IMR-90 (cell line): ENCODE results near the gene IGDCC3.

Source experiments
- CHD1 ChIP-seq: IDR thresholded peaks from 2 replicates; pipeline ENCODE4 v1.6.1; 2012; ENCODE audit warnings: low read depth, low read length, improper control_type of control experiment
- MAZ ChIP-seq: IDR thresholded peaks from 2 replicates; pipeline ENCODE4 v1.6.1; 2012; ENCODE audit warnings: low read depth, mild to moderate bottlenecking, low read length, improper control_type of control experiment, moderate library complexity, borderline replicate concordance
- MXI1 ChIP-seq: IDR thresholded peaks from 2 replicates; pipeline ENCODE4 v1.6.1; 2012; ENCODE audit warnings: low read depth, mild to moderate bottlenecking, low read length, moderate library complexity, borderline replicate concordance
- NFE2L2 ChIP-seq: fragments of 150-350 bp; IDR thresholded peaks from 2 replicates; pipeline ENCODE4 v1.6.1; 2016; ENCODE audit warnings: low read depth, mild to moderate bottlenecking, low read length
- POLR2A ChIP-seq: IDR thresholded peaks from 2 replicates; pipeline ENCODE4 v1.6.1; 2012; ENCODE audit warnings: mild to moderate bottlenecking, low read depth, low read length
- RAD21 ChIP-seq: IDR thresholded peaks from 2 replicates; pipeline ENCODE4 v1.6.1; 2012; ENCODE audit warnings: low read length, improper control_type of control experiment
- RCOR1 ChIP-seq: IDR thresholded peaks from 2 replicates; pipeline ENCODE4 v1.6.1; 2012; ENCODE audit warnings: mild to moderate bottlenecking, low read length, improper control_type of control experiment; ENCODE audit not compliant: insufficient replicate concordance
- RFX5 ChIP-seq: IDR thresholded peaks from 2 replicates; pipeline ENCODE4 v1.8.0; 2012; ENCODE audit warnings: low read depth, mild to moderate bottlenecking, low read length, moderate library complexity
- TF ChIP-seq, protein P1 (sequence below): conservative IDR thresholded peaks from 2 replicates; pipeline ENCODE4 v1.5.1; 2012; ENCODE audit warnings: mild to moderate bottlenecking, low read depth, low read length, improper control_type of control experiment

DNA sequence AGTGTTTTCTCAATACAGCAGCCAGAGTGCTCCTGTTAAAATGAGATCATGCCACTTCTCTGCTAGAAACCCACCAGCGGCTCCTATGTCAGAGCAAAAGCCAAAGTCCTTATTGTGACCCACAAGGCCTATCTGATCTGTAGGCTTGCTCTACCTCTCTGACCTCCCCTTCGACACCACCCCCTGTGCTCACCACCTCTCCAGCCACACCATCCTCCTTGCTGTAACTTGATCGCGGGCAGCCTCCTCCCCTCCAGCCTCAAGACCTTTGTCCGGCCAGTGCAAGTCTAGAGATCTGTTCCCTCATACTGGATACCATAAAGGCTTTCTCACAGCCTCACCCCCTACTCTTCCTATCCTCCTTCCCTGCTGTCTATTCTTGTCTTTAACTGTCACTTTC is 46.9 kb upstream of the IGDCC3 start:
- TF ChIP-seq RCOR1: no peak
- TF ChIP-seq, protein P1, sequence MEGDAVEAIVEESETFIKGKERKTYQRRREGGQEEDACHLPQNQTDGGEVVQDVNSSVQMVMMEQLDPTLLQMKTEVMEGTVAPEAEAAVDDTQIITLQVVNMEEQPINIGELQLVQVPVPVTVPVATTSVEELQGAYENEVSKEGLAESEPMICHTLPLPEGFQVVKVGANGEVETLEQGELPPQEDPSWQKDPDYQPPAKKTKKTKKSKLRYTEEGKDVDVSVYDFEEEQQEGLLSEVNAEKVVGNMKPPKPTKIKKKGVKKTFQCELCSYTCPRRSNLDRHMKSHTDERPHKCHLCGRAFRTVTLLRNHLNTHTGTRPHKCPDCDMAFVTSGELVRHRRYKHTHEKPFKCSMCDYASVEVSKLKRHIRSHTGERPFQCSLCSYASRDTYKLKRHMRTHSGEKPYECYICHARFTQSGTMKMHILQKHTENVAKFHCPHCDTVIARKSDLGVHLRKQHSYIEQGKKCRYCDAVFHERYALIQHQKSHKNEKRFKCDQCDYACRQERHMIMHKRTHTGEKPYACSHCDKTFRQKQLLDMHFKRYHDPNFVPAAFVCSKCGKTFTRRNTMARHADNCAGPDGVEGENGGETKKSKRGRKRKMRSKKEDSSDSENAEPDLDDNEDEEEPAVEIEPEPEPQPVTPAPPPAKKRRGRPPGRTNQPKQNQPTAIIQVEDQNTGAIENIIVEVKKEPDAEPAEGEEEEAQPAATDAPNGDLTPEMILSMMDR: no peak
- TF ChIP-seq MXI1: no peak
- TF ChIP-seq POLR2A: no peak
- TF ChIP-seq RAD21: no peak
- TF ChIP-seq RFX5: no peak
- TF ChIP-seq MAZ: no peak
- no peak for TF ChIP-seq CHD1
- no peak for TF ChIP-seq NFE2L2
